ENCODE data around the gene TNNC1.

- TF ChIP-seq E2F5 (CRISPR knock-in tag; IDR thresholded peaks at IDR 0.05) = no peak
- TF ChIP-seq CTCF (IDR thresholded peaks at IDR 0.05) = no peak
- TF ChIP-seq FOXJ3 (CRISPR knock-in tag; IDR thresholded peaks at IDR 0.05; ENCODE audit: borderline replicate concordance) = no peak
- no peak for TF ChIP-seq ZNF423 (CRISPR knock-in tag; IDR thresholded peaks at IDR 0.05)
- TF ChIP-seq ERG (CRISPR knock-in tag; IDR thresholded peaks at IDR 0.05) = no peak
- TF ChIP-seq MLX (CRISPR knock-in tag; IDR thresholded peaks at IDR 0.05) = no peak
- TF ChIP-seq PREB (CRISPR knock-in tag; IDR thresholded peaks at IDR 0.05; ENCODE audit: borderline replicate concordance) = no peak
- TF ChIP-seq TEAD4 (CRISPR knock-in tag; IDR thresholded peaks at IDR 0.05) = no peak
- TF ChIP-seq USF1 (CRISPR knock-in tag; IDR thresholded peaks at IDR 0.05) = no peak
- no peak for TF ChIP-seq TEAD1 (CRISPR knock-in tag; IDR thresholded peaks at IDR 0.05)
- TF ChIP-seq FOXP1 (CRISPR knock-in tag; IDR thresholded peaks at IDR 0.05; ENCODE audit: borderline replicate concordance) = no peak
These were observed 24.8 kb downstream of the TNNC1 start for GRCh38 chr3:52429031-52429430.

All from WTC11 (cell line).